Tibial nerve (tissue), 4 donors: ENCODE data around the gene KLHL4.

Source experiments
- CTCF ChIP-seq, 5 experiments: fragments of 200-600 bp in 3 of 5; fragments of 450-650 bp in 2 of 5; sonication (generic) in 3 of 5; IDR thresholded peaks; one replicate each; pipeline ENCODE4 v1.5.1; 2016 to 2019; ENCODE audit warnings: antibody characterized with exemption in 5 of 5, mild to moderate bottlenecking in 3 of 5, moderate library complexity in 2 of 5
- EP300 ChIP-seq, 2 donors: sonication (generic); formaldehyde crosslinking; IDR thresholded peaks; one replicate each; pipeline ENCODE4 v1.6.1; 2017; ENCODE audit warnings: antibody characterized with exemption in 2 of 2, mild to moderate bottlenecking in 1 of 2
- POLR2A ChIP-seq, 2 donors: fragments of 450-650 bp; IDR thresholded peaks; one replicate each; pipeline ENCODE4 v1.6.1; 2017; ENCODE audit warnings: antibody characterized with exemption in 2 of 2, mild to moderate bottlenecking in 2 of 2, moderate library complexity in 2 of 2

DNA sequence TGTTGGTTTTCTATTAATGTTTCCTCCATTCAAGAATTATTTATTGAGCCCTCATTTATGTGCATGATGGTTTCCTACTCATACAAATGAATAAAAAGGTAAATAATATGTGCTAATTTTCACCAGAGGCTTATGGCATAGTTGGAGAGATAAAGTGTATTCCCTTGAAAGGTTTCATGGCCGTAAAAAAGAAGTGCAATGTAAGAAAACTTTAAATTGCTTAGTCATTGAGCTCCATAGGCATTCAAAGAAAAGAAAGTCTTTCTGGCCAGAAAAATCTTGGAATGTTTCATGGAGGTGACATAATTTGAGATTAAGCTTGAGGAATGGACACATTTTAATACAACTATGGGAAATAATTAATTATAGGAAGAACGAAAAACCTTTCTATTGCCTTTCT, 8.7 kb downstream of the KLHL4 start:
- no peak for TF ChIP-seq CTCF (IDR thresholded peaks at IDR 0.05)
- TF ChIP-seq POLR2A (IDR thresholded peaks at IDR 0.05) = no peak
- TF ChIP-seq EP300 (IDR thresholded peaks at IDR 0.05) = no peak
